Panc1 (cell line): ENCODE results near the gene LLGL1. TPM values are rescaled to one million over a fixed set of nuclear protein-coding genes. Genes with fewer than 3 reads are reported as not detected.

ENCODE experiments used
- ATAC-seq: fragments of 200-7000 bp; cut with Tn5 transposase; 2 replicates; pipeline ENCODE4 v1.9.1; 2020; ENCODE audit warnings: mild to moderate bottlenecking, moderate library complexity
- BruUV-seq: library from RNA; stranded (reverse); fragments of 400-500 nt; replicated peaks from 2 replicates; lab custom pipeline; 2021; lab: Mats Ljungman, UMichigan
- CTCF ChIA-PET: fragments of 300-600 bp; sonication (Branson Sonifier 250); formaldehyde crosslinking; loops from one replicate; lab custom pipeline; 2022; ENCODE audit warnings: antibody characterized with exemption; lab: Charles Lee
- POLR2A ChIA-PET: fragments of 300-600 bp; sonication (Branson Sonifier 250); formaldehyde crosslinking; loops from one replicate; lab custom pipeline; 2022; ENCODE audit warnings: antibody characterized with exemption; lab: Charles Lee
- DNase-seq: peaks from one replicate; pipeline ENCODE4 v3.0.0-alpha.2; 2010; ENCODE audit warnings: low read depth, low spot score
- H3K27ac ChIP-seq: 2 replicates; pipeline ENCODE4 v1.5.1; 2011; ENCODE audit warnings: mild to moderate bottlenecking, low read length, inconsistent platforms
- H3K27me3 ChIP-seq: fragments of 200-500 bp; sonication (Bioruptor generic); 2 replicates; pipeline ENCODE4 v1.6.0; 2014; ENCODE audit warnings: low read length, inconsistent platforms; ENCODE audit not compliant: control insufficient read depth, insufficient read depth
- H3K36me3 ChIP-seq: fragments of 200-500 bp; sonication (Bioruptor generic); 2 replicates; pipeline ENCODE4 v1.5.1; 2014; ENCODE audit warnings: inconsistent platforms, mild to moderate bottlenecking, low read length, moderate library complexity; ENCODE audit not compliant: control insufficient read depth, insufficient read depth
- H3K4me1 ChIP-seq: 2 replicates; pipeline ENCODE4 v1.5.1; 2011; ENCODE audit warnings: inconsistent platforms, mild to moderate bottlenecking, low read length, moderate library complexity; ENCODE audit not compliant: control insufficient read depth, insufficient read depth
- H3K4me3 ChIP-seq, 2 experiments: 2 replicates each; pipeline ENCODE4 v1.5.1; 2011 to 2012; ENCODE audit warnings: low read depth in 2 of 2, low read length in 2 of 2, mild to moderate bottlenecking in 2 of 2, inconsistent platforms in 1 of 2, moderate library complexity in 1 of 2
- H3K9me3 ChIP-seq: fragments of 200-500 bp; sonication (Bioruptor generic); 2 replicates; pipeline ENCODE4 v1.5.1; 2014; ENCODE audit warnings: low read depth, mild to moderate bottlenecking, inconsistent platforms, low read length, moderate library complexity; ENCODE audit not compliant: control insufficient read depth, insufficient read depth
- POLR2AphosphoS5 ChIP-seq: IDR thresholded peaks from 2 replicates; pipeline ENCODE4 v1.6.1; 2012; ENCODE audit warnings: mild to moderate bottlenecking, low read depth, low read length, moderate library complexity
- SIN3A ChIP-seq: IDR thresholded peaks from 2 replicates; pipeline ENCODE4 v1.6.1; 2012; ENCODE audit warnings: low read depth, mild to moderate bottlenecking, low read length, moderate library complexity, borderline replicate concordance; ENCODE audit not compliant: insufficient read depth
- TCF7L2 ChIP-seq: IDR thresholded peaks from 2 replicates; pipeline ENCODE4 v1.6.1; 2011; ENCODE audit warnings: mild to moderate bottlenecking, low read depth, low read length, inconsistent platforms
- in situ Hi-C: cut with HindIII; loops from 2 replicates; pipeline ENCODE4 v1.10.0; 2016; ENCODE audit warnings: low sequenced_read_pairs, low pct_unique_long_range_greater_than_20kb
- intact Hi-C: fragments of 100-400 bp; cut with micrococcal nuclease; formaldehyde crosslinking; loops from one replicate; pipeline ENCODE4 v1.10.0; 2022; ENCODE audit not compliant: unreplicated experiment
- total RNA-seq: library from RNA; stranded (reverse); gene quantifications from one replicate; pipeline ENCODE4 v1.2.1, GENCODE V29; 2021; ENCODE audit not compliant: unreplicated experiment
- TF ChIP-seq, protein P1 (sequence below): fragments of 450-650 bp; IDR thresholded peaks from 2 replicates; pipeline ENCODE4 v1.5.1; 2017; ENCODE audit warnings: mild to moderate bottlenecking
- TF ChIP-seq, protein P2 (sequence below), 2 experiments: IDR thresholded peaks; 2 replicates each; pipeline ENCODE4 v1.6.1; 2011 to 2012; ENCODE audit warnings: low read depth in 2 of 2, control low read depth in 1 of 2, low read length in 1 of 2, mild to moderate bottlenecking in 1 of 2, moderate library complexity in 1 of 2; ENCODE audit not compliant: insufficient read depth in 1 of 2

Gene LLGL1
- total RNA-seq, 1 experiment from 2014 or later: 18.4 TPM

DNA sequence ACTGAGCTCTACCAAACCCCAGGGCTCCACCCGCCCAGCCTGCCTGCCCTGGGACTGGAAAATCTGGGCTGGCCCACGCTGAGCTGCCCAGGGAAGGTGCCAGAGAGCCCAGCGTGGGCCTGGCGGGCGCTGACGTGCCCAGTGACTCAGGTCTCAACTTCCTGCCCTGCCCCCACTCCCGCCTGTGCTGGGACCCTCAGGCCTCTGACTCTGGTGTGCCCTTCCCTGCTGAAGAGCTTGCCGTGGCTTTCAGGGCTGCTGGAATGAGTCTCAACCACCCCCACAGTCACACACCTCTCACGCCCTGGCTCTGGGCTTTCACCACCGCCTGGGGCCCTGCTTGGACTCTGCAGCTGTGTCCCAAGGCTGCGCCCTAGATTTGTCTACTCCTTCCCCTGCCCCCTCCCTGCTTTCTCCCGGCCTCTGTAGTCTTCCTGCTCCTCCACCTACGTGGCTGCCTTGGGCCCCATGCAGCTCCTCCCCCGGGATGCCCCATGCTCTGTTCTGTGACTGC is 10.4 kb downstream of the LLGL1 start:
- in situ Hi-C loops: no loop called here
- TF ChIP-seq SIN3A: no peak
- TF ChIP-seq, protein P1, sequence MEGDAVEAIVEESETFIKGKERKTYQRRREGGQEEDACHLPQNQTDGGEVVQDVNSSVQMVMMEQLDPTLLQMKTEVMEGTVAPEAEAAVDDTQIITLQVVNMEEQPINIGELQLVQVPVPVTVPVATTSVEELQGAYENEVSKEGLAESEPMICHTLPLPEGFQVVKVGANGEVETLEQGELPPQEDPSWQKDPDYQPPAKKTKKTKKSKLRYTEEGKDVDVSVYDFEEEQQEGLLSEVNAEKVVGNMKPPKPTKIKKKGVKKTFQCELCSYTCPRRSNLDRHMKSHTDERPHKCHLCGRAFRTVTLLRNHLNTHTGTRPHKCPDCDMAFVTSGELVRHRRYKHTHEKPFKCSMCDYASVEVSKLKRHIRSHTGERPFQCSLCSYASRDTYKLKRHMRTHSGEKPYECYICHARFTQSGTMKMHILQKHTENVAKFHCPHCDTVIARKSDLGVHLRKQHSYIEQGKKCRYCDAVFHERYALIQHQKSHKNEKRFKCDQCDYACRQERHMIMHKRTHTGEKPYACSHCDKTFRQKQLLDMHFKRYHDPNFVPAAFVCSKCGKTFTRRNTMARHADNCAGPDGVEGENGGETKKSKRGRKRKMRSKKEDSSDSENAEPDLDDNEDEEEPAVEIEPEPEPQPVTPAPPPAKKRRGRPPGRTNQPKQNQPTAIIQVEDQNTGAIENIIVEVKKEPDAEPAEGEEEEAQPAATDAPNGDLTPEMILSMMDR: no peak
- no peak for TF ChIP-seq TCF7L2
- no peak for TF ChIP-seq POLR2AphosphoS5
- TF ChIP-seq, protein P2, sequence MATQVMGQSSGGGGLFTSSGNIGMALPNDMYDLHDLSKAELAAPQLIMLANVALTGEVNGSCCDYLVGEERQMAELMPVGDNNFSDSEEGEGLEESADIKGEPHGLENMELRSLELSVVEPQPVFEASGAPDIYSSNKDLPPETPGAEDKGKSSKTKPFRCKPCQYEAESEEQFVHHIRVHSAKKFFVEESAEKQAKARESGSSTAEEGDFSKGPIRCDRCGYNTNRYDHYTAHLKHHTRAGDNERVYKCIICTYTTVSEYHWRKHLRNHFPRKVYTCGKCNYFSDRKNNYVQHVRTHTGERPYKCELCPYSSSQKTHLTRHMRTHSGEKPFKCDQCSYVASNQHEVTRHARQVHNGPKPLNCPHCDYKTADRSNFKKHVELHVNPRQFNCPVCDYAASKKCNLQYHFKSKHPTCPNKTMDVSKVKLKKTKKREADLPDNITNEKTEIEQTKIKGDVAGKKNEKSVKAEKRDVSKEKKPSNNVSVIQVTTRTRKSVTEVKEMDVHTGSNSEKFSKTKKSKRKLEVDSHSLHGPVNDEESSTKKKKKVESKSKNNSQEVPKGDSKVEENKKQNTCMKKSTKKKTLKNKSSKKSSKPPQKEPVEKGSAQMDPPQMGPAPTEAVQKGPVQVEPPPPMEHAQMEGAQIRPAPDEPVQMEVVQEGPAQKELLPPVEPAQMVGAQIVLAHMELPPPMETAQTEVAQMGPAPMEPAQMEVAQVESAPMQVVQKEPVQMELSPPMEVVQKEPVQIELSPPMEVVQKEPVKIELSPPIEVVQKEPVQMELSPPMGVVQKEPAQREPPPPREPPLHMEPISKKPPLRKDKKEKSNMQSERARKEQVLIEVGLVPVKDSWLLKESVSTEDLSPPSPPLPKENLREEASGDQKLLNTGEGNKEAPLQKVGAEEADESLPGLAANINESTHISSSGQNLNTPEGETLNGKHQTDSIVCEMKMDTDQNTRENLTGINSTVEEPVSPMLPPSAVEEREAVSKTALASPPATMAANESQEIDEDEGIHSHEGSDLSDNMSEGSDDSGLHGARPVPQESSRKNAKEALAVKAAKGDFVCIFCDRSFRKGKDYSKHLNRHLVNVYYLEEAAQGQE (IDR thresholded peaks at IDR 0.05; ENCODE audit: insufficient read depth in 1 of 2, low read depth in 2 of 2, low read length in 1 of 2): no peak
- ATAC-seq (0 out of 2 replicates have a peak, but pooled peaks have one; percentile 16), DNase-seq (no peak)
- Histone ChIP-seq H3K9me3 (no peaks in the 10 kb centered on the region), H3K27me3 (no peaks in the 10 kb centered on the region), H3K4me3 (no peak overlapping the region), H3K36me3 (no peaks in the 10 kb centered on the region), H3K27ac (no peak overlapping the region), H3K4me1 (no peaks in the 10 kb centered on the region)
- intact Hi-C loops: no loop called here
- ChIA-PET POLR2A (no interaction called here), CTCF (no interaction called here)
- BruUV-seq: no TSS peak

DNA sequence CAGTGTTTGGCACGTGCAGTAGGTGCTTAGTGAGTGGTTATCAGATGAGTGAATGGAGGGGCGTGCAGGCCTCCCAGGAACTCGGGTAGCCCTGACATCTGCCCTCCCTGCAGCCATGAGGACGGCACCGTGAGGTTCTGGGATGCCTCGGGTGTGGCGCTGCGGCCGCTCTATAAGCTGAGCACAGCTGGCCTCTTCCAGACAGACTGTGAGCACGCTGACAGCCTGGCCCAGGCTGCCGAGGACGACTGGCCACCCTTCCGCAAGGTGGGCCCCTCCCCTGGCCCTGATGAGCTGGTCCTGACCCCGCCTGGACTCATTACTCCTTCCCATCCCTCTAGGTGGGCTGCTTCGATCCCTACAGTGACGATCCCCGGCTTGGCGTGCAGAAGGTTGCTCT is 11.1 kb downstream of the LLGL1 start:
- H3K27ac ChIP-seq: no peak overlapping the region
- ChIA-PET POLR2A (no interaction called here), CTCF (no interaction called here)
- H3K9me3 ChIP-seq: no peaks in the 10 kb centered on the region
- no peak for DNase-seq
- H3K4me3 ChIP-seq: no peak overlapping the region
- intact Hi-C loops: no loop called here
- in situ Hi-C loops: no loop called here
- no peaks in the 10 kb centered on the region for H3K36me3 ChIP-seq
- no TSS peak for BruUV-seq
- TF ChIP-seq TCF7L2 (no peak), POLR2AphosphoS5 (no peak), SIN3A (no peak)
- TF ChIP-seq, protein P2 (IDR thresholded peaks at IDR 0.05; ENCODE audit: insufficient read depth in 1 of 2, low read depth in 2 of 2, low read length in 1 of 2): no peak
- TF ChIP-seq, protein P1: no peak
- H3K27me3 ChIP-seq: no peaks in the 10 kb centered on the region
- no peak for ATAC-seq
- H3K4me1 ChIP-seq: no peaks in the 10 kb centered on the region
